Epithelial cell of prostate (primary cell): ENCODE data around the gene RASD1.

Experiments used
- DNase-seq: peaks from one replicate; pipeline ENCODE4 v3.0.0-alpha.2; 2011; ENCODE audit warnings: low read depth, low spot score
- H3K27ac ChIP-seq: fragments of 450-650 bp; 2 replicates; pipeline ENCODE4 v1.5.1; 2017; ENCODE audit warnings: mild to moderate bottlenecking

The RASD1 gene

GRCh38 chr17:17453088-17453487 lies 43.1 kb downstream of the RASD1 start:
- DNase-seq, result no peak
- no peak overlapping the region for H3K27ac ChIP-seq

- no peak overlapping the region for H3K27ac ChIP-seq
- no peak for DNase-seq
These were observed 47.5 kb downstream of the RASD1 start for GRCh38 chr17:17448723-17449122.

- H3K27ac ChIP-seq, result no peak overlapping the region
- no peak for DNase-seq
These were observed 48.1 kb downstream of the RASD1 start for GRCh38 chr17:17448076-17448475.

GRCh38 chr17:17447264-17447663 lies 48.9 kb downstream of the RASD1 start:
- no peak overlapping the region for H3K27ac ChIP-seq

GRCh38 chr17:17446666-17447155 lies 49.5 kb downstream of the RASD1 start:
- H3K27ac ChIP-seq, result peak overlapping the region; percentile 46
- DNase-seq, result no peak

More at GRCh38 chr17:17447264-17447663, 48.9 kb downstream of the RASD1 start:
- DNase-seq, result no peak

- peak overlapping the region; percentile 46 for H3K27ac ChIP-seq
- DNase-seq, result peak; percentile 70
These were observed 50.1 kb downstream of the RASD1 start for GRCh38 chr17:17445925-17446665.

GRCh38 chr17:17445296-17445924 lies 50.8 kb downstream of the RASD1 start:
- H3K27ac ChIP-seq, result peak overlapping the region; percentile 46
- DNase-seq, result no peak
